Keratinocyte (primary cell): ENCODE results near the gene STXBP3. TPM values are rescaled to one million over a fixed set of nuclear protein-coding genes. Genes with fewer than 3 reads are reported as not detected.

Source experiments
- DNase-seq: peaks from one replicate; pipeline ENCODE4 v3.0.0-alpha.2; 2011; ENCODE audit warnings: low read depth, missing footprints, low spot score
- FAIRE-seq: peaks from 2 replicates; lab custom pipeline; 2011; peaks lifted over from hg19 to GRCh38; lab: Jason Lieb, UNC
- H2AFZ ChIP-seq: 2 replicates; pipeline ENCODE4 v1.6.0; 2012; ENCODE audit warnings: low read length, control low read depth, inconsistent platforms; ENCODE audit not compliant: control insufficient read depth
- H3K27ac ChIP-seq: 2 replicates; pipeline ENCODE4 v1.5.1; 2011; ENCODE audit warnings: low read length; ENCODE audit not compliant: control insufficient read depth, insufficient read depth
- H3K27me3 ChIP-seq: 3 replicates; pipeline ENCODE4 v1.6.0; 2011; ENCODE audit warnings: low read length; ENCODE audit not compliant: control insufficient read depth, insufficient read depth; ENCODE audit errors: extremely low read depth
- H3K36me3 ChIP-seq, 2 experiments: 2 replicates in 1 of 2; 3 replicates in 1 of 2; pipeline ENCODE4 v1.5.1; 2011; ENCODE audit warnings: low read length in 2 of 2, mild to moderate bottlenecking in 1 of 2; ENCODE audit not compliant: control insufficient read depth in 2 of 2, insufficient read depth in 2 of 2; ENCODE audit errors: extremely low read depth in 1 of 2
- H3K4me1 ChIP-seq: 3 replicates; pipeline ENCODE4 v1.5.1; 2011; ENCODE audit warnings: low read length; ENCODE audit not compliant: control insufficient read depth, insufficient read depth; ENCODE audit errors: extremely low read depth
- H3K4me2 ChIP-seq: 3 replicates; pipeline ENCODE4 v1.6.0; 2011; ENCODE audit warnings: low read depth, low read length; ENCODE audit not compliant: control insufficient read depth, insufficient read depth; ENCODE audit errors: extremely low read depth
- H3K4me3 ChIP-seq, 3 experiments: fragments of 200-600 bp in 1 of 3; sonication (generic) in 1 of 3; 2 replicates in 2 of 3; 3 replicates in 1 of 3; pipeline ENCODE4 v1.5.1; 2011 to 2016; ENCODE audit warnings: low read length in 3 of 3, mild to moderate bottlenecking in 3 of 3, control low read depth in 2 of 3, inconsistent platforms in 1 of 3, low read depth in 1 of 3, mixed read lengths in 1 of 3, mixed run types in 1 of 3, moderate library complexity in 1 of 3; ENCODE audit not compliant: control insufficient read depth in 2 of 3, insufficient read depth in 2 of 3; ENCODE audit errors: extremely low read depth in 1 of 3
- H3K79me2 ChIP-seq: 2 replicates; pipeline ENCODE4 v1.6.0; 2012; ENCODE audit warnings: low read length; ENCODE audit not compliant: control insufficient read depth, insufficient read depth
- H3K9ac ChIP-seq: 3 replicates; pipeline ENCODE4 v1.6.0; 2011; ENCODE audit warnings: low read length; ENCODE audit not compliant: control insufficient read depth, insufficient read depth; ENCODE audit errors: extremely low read depth
- H3K9me1 ChIP-seq: 3 replicates; pipeline ENCODE4 v1.6.0; 2011; ENCODE audit warnings: low read length; ENCODE audit not compliant: control insufficient read depth, insufficient read depth; ENCODE audit errors: extremely low read depth
- H3K9me3 ChIP-seq: 2 replicates; pipeline ENCODE4 v1.5.1; 2012; ENCODE audit warnings: low read depth, low read length; ENCODE audit not compliant: control insufficient read depth
- H4K20me1 ChIP-seq: 3 replicates; pipeline ENCODE4 v1.6.0; 2011; ENCODE audit warnings: low read length; ENCODE audit not compliant: control insufficient read depth, insufficient read depth; ENCODE audit errors: extremely low read depth
- CTCF ChIP-seq, 3 experiments: IDR thresholded peaks in 1 of 3; conservative IDR thresholded peaks in 1 of 3; optimal IDR thresholded peaks in 1 of 3; 2 replicates in 2 of 3; 3 replicates in 1 of 3; pipeline versions ENCODE3 to v1.5.1; 2011; ENCODE audit warnings: low read length in 3 of 3, mild to moderate bottlenecking in 3 of 3, moderate library complexity in 2 of 3, control low read depth in 1 of 3, inconsistent platforms in 1 of 3; ENCODE audit not compliant: insufficient read depth in 2 of 3; ENCODE audit errors: extremely low read depth in 1 of 3
- EZH2 ChIP-seq: IDR thresholded peaks from one replicate; pipeline ENCODE4 v1.6.1; 2012; ENCODE audit warnings: inconsistent platforms, mild to moderate bottlenecking, low read length, moderate library complexity
- dilution Hi-C: fragments of 300-500 bp; cut with MboI; formaldehyde crosslinking; loops from one replicate; pipeline ENCODE4 v1.7.0; 2020; ENCODE audit warnings: low sequenced_read_pairs; ENCODE audit not compliant: extremely low pct_ligation_motif_present
- polyA plus RNA-seq, 5 experiments: library from polyadenylated mRNA; depleted of rRNA in 3 of 5; stranded (reverse) in 3 of 5; stranded (forward) in 1 of 5; unstranded in 1 of 5; fragments of >200 nt; gene quantifications; 1 replicate in 1 of 5; 2 replicates in 3 of 5; 3 replicates in 1 of 5; pipeline versions ENCODE4 v1.2.1 to v1.2.3, GENCODE V29; 2011 to 2012; ENCODE audit warnings: missing spikeins in 2 of 5, low read depth in 1 of 5, low replicate concordance in 1 of 5

STXBP3 gene
- polyA plus RNA-seq, 1 donor (not counting 4 experiments of a cell fraction or from before 2014, with no cell fraction given): 36.3 TPM

GRCh38 chr1:108841703-108842102 is 95.2 kb downstream of the STXBP3 start:
- H2AFZ ChIP-seq: peak overlapping the region; percentile 21
- FAIRE-seq (no peak), DNase-seq (no peak)
- no peaks in the 10 kb centered on the region for H3K9me3 ChIP-seq
- no peak overlapping the region for H3K27ac ChIP-seq
- H3K9me1 ChIP-seq: no peaks in the 10 kb centered on the region
- no peak overlapping the region for H3K9ac ChIP-seq
- peaks cover 19% of the 10 kb centered on the region for H3K4me1 ChIP-seq
- H3K4me3 ChIP-seq: no peak overlapping the region
- no peaks in the 10 kb centered on the region for H3K79me2 ChIP-seq
- dilution Hi-C loops: no loop called here
- TF ChIP-seq CTCF (optimal IDR thresholded peaks at IDR 0.05 in 1 of 3, IDR thresholded peaks at IDR 0.05 in 1 of 3, conservative IDR thresholded peaks at IDR 0.05 in 1 of 3; ENCODE audit: extremely low read depth in 1 of 3, insufficient read depth in 2 of 3, low read length in 3 of 3): no peak
- no peak for TF ChIP-seq EZH2
- H3K36me3 ChIP-seq: no peaks in the 10 kb centered on the region
- no peak overlapping the region for H3K4me2 ChIP-seq
- no peaks in the 10 kb centered on the region for H4K20me1 ChIP-seq
- H3K27me3 ChIP-seq: no peaks in the 10 kb centered on the region

GRCh38 chr1:108842525-108843181 is 96.2 kb downstream of the STXBP3 start:
- H4K20me1 ChIP-seq: no peaks in the 10 kb centered on the region
- no peaks in the 10 kb centered on the region for H3K9me1 ChIP-seq
- no peak for DNase-seq
- TF ChIP-seq CTCF (optimal IDR thresholded peaks at IDR 0.05 in 1 of 3, IDR thresholded peaks at IDR 0.05 in 1 of 3, conservative IDR thresholded peaks at IDR 0.05 in 1 of 3; ENCODE audit: extremely low read depth in 1 of 3, insufficient read depth in 2 of 3, low read length in 3 of 3): no peak
- TF ChIP-seq EZH2: no peak
- peaks cover 19% of the 10 kb centered on the region for H3K4me1 ChIP-seq
- no peak overlapping the region for H3K4me3 ChIP-seq
- no peak overlapping the region for H2AFZ ChIP-seq
- H3K79me2 ChIP-seq: no peaks in the 10 kb centered on the region
- H3K27me3 ChIP-seq: no peaks in the 10 kb centered on the region
- dilution Hi-C loops: no loop called here
- no peak overlapping the region for H3K4me2 ChIP-seq
- no peaks in the 10 kb centered on the region for H3K9me3 ChIP-seq
- no peak overlapping the region for H3K9ac ChIP-seq
- no peaks in the 10 kb centered on the region for H3K36me3 ChIP-seq
- no peak for FAIRE-seq
- H3K27ac ChIP-seq: no peak overlapping the region
